ENCODE results near the gene CCDC158. TPM values are rescaled to one million over a fixed set of nuclear protein-coding genes. Genes with fewer than 3 reads are reported as not detected.
"Not testable (repeated sequence)": the region's sequence is repeated elsewhere in the genome, so short reads cannot be mapped to it uniquely, and the experiment has no call there.

The CCDC158 gene
- total RNA-seq, 1 donor from 2014 or later = 0.74 TPM

DNA sequence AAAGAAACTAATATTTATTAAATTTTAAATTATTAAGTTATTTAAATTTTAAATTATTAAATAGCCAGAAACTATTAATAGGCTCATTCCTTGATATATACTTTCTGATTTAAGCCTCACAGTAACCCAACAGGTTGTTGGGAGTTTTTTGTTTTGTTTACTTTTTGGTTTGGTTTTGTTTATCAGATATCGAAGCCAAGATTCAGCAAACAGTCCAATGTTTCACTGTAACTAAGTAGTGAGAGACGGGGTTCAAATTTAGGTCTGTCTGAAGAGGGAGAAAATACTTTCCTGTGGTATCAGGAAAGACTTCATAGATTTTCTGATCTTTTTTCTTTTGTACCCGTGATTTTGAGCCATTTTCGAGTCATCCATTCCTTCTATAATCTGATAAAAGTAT, 54.2 kb downstream of the CCDC158 start:
- TF ChIP-seq, protein P1, sequence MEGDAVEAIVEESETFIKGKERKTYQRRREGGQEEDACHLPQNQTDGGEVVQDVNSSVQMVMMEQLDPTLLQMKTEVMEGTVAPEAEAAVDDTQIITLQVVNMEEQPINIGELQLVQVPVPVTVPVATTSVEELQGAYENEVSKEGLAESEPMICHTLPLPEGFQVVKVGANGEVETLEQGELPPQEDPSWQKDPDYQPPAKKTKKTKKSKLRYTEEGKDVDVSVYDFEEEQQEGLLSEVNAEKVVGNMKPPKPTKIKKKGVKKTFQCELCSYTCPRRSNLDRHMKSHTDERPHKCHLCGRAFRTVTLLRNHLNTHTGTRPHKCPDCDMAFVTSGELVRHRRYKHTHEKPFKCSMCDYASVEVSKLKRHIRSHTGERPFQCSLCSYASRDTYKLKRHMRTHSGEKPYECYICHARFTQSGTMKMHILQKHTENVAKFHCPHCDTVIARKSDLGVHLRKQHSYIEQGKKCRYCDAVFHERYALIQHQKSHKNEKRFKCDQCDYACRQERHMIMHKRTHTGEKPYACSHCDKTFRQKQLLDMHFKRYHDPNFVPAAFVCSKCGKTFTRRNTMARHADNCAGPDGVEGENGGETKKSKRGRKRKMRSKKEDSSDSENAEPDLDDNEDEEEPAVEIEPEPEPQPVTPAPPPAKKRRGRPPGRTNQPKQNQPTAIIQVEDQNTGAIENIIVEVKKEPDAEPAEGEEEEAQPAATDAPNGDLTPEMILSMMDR (IDR thresholded peaks at IDR 0.05) = no peak
- Histone ChIP-seq H3K36me3 (no peaks in the 10 kb centered on the region), H3K4me3 (no peak overlapping the region), H3K9me3 (no peaks in the 10 kb centered on the region), H3K27me3 (ENCODE audit: low read depth) (no peaks in the 10 kb centered on the region), H3K27ac (no peak overlapping the region), H3K4me1 (no peaks in the 10 kb centered on the region)
- ATAC-seq = no peak
- intact Hi-C loops (cut with DNase I) = no loop called here
- DNase-seq = no peak

DNA sequence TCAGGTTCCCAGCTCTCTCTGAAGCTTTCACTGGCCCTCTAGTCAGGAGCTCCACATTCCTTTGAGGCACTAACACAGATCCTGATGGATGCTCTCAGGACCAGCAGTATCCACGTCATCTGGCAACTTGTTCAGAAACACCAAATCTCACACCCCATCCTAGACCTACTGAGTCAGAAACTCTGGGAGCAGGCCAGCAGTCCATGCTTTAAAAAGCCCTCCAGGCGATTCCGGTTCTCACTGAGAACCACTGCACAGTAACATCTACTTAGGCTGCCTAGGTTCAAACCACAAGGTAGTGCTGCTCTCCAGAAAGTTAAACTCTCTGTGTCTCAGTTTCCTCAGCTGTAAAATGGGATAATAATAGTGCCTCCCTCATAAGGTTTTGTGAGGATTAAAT, 55.3 kb downstream of the CCDC158 start:
- TF ChIP-seq, protein P1 (IDR thresholded peaks at IDR 0.05) = no peak
- intact Hi-C loops (cut with DNase I) = no loop called here

DNA sequence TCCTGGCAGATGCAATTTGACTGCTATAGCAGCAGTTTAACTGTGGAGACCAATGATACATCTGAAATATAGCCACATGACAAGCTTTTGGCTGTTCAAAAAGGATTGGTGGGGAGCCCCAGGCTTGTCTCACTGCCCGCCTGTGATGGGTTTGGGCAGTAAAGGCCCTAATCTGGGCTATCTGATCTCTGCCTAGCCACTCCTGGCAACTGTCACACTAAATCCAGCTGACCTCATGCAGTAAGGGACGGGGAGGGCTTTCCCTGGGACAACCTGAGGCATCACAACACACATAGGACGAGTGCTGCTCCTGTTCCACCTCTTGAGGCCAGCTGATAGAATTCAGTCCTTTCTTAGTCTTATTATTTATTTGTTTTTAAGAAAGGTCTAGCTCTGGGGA, 56.2 kb downstream of the CCDC158 start:
- H3K27me3 ChIP-seq (ENCODE audit: low read depth) = no peaks in the 10 kb centered on the region
- intact Hi-C loops (cut with DNase I) = no loop called here
- H3K36me3 ChIP-seq = no peaks in the 10 kb centered on the region
- peaks cover 8% of the 10 kb centered on the region for H3K9me3 ChIP-seq
- no peak overlapping the region for H3K27ac ChIP-seq
- DNase-seq (no peak), ATAC-seq (no peak)
- TF ChIP-seq, protein P1 (IDR thresholded peaks at IDR 0.05) = no peak
- no peaks in the 10 kb centered on the region for H3K4me1 ChIP-seq
- H3K4me3 ChIP-seq = no peak overlapping the region

More for the DNA sequence above, 55.3 kb downstream of the CCDC158 start:
- Histone ChIP-seq H3K27me3 (ENCODE audit: low read depth) (no peaks in the 10 kb centered on the region), H3K4me1 (no peaks in the 10 kb centered on the region), H3K36me3 (no peaks in the 10 kb centered on the region), H3K4me3 (no peak overlapping the region), H3K27ac (no peak overlapping the region), H3K9me3 (no peaks in the 10 kb centered on the region)
- no peak for ATAC-seq
- no peak for DNase-seq

DNA sequence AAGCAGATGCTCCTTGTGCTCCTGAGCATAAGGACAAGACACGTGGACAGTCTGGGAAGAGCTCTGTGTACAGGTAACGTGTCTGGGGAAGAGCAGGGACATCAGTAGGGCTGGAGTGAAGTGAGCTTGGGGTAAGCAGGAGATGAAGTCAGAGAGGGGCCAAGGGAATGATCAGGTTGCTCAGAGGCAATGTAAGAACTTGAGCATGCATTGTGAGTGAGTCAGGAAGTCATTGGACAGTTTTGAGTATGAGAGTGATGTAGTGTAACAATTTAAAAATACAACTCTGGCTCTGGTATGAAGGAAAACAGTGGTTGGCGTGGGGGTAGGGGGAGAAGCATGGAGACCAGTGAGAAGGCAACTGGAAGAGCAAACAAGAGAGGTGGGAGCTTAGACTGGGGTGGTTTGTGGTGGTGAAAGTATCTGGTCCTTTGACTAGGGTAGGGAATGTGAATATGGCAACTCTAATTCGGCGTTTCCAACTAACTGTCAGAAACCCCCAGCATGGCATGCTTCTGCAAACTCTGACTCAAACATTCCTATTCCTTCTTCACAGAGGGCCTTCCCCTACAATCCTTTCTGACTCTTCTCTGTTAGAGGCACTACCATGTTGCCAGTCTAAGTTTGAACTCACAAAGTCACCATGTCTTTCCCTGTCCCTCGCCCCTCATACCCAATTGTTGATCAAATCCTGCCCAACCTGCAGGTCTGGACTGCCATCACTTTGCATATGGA, 57.2 kb downstream of the CCDC158 start:
- H3K36me3 ChIP-seq = no peaks in the 10 kb centered on the region
- H3K4me3 ChIP-seq = no peak overlapping the region
- no peak overlapping the region for H3K27ac ChIP-seq
- intact Hi-C loops (cut with DNase I) = no loop called here
- H3K9me3 ChIP-seq = peaks cover 8% of the 10 kb centered on the region
- H3K4me1 ChIP-seq = no peaks in the 10 kb centered on the region
- TF ChIP-seq, protein P1 (IDR thresholded peaks at IDR 0.05) = no peak
- H3K27me3 ChIP-seq (ENCODE audit: low read depth) = no peaks in the 10 kb centered on the region
- ATAC-seq = no peak
- no peak for DNase-seq

DNA sequence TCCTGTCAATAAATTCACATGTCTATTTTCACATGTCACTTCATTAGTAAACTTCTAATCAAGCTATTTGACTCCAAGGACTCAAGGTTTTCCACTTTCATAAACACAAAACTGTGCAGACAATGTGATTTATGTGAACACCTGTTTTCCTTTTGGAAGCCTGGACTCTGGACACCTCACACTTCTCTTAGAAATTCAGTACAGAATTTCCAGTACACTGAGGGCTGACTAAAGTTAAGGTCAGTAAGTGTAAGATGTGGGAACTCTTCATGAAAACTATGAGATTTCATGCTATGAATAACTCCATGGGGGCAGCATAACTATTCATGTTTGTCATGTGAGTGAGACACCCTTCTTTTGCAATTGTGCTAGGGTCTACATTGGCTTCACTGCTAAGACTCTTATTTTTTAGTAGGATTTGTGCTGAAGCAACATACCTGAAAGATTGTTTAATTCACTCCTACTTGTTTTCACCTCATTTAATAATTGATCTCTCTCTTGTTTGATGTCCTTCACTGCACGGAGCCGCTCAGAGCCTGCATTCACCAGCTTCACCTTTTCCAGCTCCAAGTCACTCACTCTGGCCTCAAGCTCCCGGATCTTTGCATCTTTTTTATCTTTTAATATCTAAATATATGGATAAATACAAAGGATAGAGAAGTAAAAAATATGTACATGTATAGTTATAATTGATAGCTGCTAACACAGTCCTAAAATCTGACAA, 59.1 kb downstream of the CCDC158 start:
- H3K27me3 ChIP-seq (ENCODE audit: low read depth) = no peaks in the 10 kb centered on the region
- TF ChIP-seq, protein P1 (IDR thresholded peaks at IDR 0.05) = no peak
- H3K4me1 ChIP-seq = no peaks in the 10 kb centered on the region
- ATAC-seq (no peak), DNase-seq (no peak)
- H3K4me3 ChIP-seq = no peak overlapping the region
- no peaks in the 10 kb centered on the region for H3K36me3 ChIP-seq
- H3K9me3 ChIP-seq = peaks cover 8% of the 10 kb centered on the region
- no peak overlapping the region for H3K27ac ChIP-seq
- intact Hi-C loops (cut with DNase I) = no loop called here

DNA sequence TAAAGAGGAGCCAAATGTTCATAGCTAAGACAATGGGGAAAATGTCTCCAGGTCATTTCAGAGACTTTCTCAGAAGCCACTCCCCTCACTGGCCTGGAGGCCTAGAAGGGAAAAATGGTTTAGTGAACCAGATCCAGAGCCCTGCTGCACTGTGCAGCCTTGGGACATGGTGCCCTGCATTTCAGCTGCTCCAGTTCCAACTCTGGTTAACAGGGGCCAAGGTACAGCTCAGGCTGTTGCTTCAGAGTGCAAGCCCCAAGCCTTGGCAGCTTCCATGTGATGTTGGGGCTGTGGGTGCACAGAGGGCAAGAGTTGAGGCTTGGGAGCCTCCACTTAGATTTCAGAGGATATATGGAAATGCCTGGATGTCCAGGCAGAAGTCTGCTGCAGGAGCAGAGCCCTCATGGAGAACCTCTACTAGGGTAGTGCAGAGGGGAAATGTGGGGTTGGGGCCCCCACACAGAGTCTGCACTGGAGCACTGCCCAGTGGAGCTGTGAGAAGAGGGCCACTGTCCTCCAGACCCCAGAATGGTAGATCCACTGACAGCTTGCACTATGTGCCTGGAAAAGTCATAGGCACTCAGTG, 61.0 kb downstream of the CCDC158 start:
- H3K4me1 ChIP-seq; intact Hi-C loops (cut with DNase I); ATAC-seq: not testable (repeated sequence)

More for the DNA sequence above, 61.0 kb downstream of the CCDC158 start:
- not testable (repeated sequence) for H3K27me3 ChIP-seq (ENCODE audit: low read depth); DNase-seq; H3K9me3 ChIP-seq; H3K36me3 ChIP-seq; H3K27ac ChIP-seq; H3K4me3 ChIP-seq
